ENCODE results near the gene DNAH10.
A peak's percentile ranks its signal among the peaks of the same experiment; 100 is the strongest.

The DNAH10 gene

GRCh38 chr12:123879101-123879500 lies 117.0 kb downstream of the DNAH10 start:
- H3K4me3 ChIP-seq (ENCODE audit: low read length) = no peak overlapping the region
- no peak for DNase-seq (ENCODE audit: low read depth)
- TF ChIP-seq CTCF (IDR thresholded peaks at IDR 0.05; ENCODE audit: insufficient read depth, low read depth, low read length, missing control alignments) = no peak

GRCh38 chr12:123879691-123880090 lies 117.6 kb downstream of the DNAH10 start:
- TF ChIP-seq CTCF (IDR thresholded peaks at IDR 0.05; ENCODE audit: insufficient read depth, low read depth, low read length, missing control alignments) = no peak
- no peak overlapping the region for H3K4me3 ChIP-seq (ENCODE audit: low read length)
- no peak for DNase-seq (ENCODE audit: low read depth)

GRCh38 chr12:123882161-123882705 lies 120.1 kb downstream of the DNAH10 start:
- DNase-seq (ENCODE audit: low read depth) = peak; percentile 24
- H3K4me3 ChIP-seq (ENCODE audit: low read length) = no peak overlapping the region
- no peak for TF ChIP-seq CTCF (IDR thresholded peaks at IDR 0.05; ENCODE audit: insufficient read depth, low read depth, low read length, missing control alignments)

- no peak for DNase-seq (ENCODE audit: low read depth)
- H3K4me3 ChIP-seq (ENCODE audit: low read length) = no peak overlapping the region
- TF ChIP-seq CTCF (IDR thresholded peaks at IDR 0.05; ENCODE audit: insufficient read depth, low read depth, low read length, missing control alignments) = no peak
These were observed 124.2 kb downstream of the DNAH10 start for GRCh38 chr12:123886258-123886657.

- TF ChIP-seq CTCF (IDR thresholded peaks at IDR 0.05; ENCODE audit: insufficient read depth, low read depth, low read length, missing control alignments) = no peak
- no peak overlapping the region for H3K4me3 ChIP-seq (ENCODE audit: low read length)
- DNase-seq (ENCODE audit: low read depth) = no peak
These were observed 125.0 kb downstream of the DNAH10 start for GRCh38 chr12:123886931-123887582.

GRCh38 chr12:123888989-123889388 lies 126.9 kb downstream of the DNAH10 start:
- DNase-seq (ENCODE audit: low read depth) = no peak
- TF ChIP-seq CTCF (IDR thresholded peaks at IDR 0.05; ENCODE audit: insufficient read depth, low read depth, low read length, missing control alignments) = no peak
- H3K4me3 ChIP-seq (ENCODE audit: low read length) = no peak overlapping the region
